ENCODE results near the gene MINDY3.
"Not testable (repeated sequence)": the region's sequence is repeated elsewhere in the genome, so short reads cannot be mapped to it uniquely, and the experiment has no call there.

The MINDY3 gene

GRCh38 chr10:15857107-15857575, 3.2 kb downstream of the MINDY3 start:
- no peaks in the 10 kb centered on the region for H3K9me3 ChIP-seq (ENCODE audit: control insufficient read depth in 2 of 2, low read length in 2 of 2)
- H3K27me3 ChIP-seq (ENCODE audit: control insufficient read depth in 1 of 2, insufficient read depth in 2 of 2, low read length in 2 of 2), result no peaks in the 10 kb centered on the region
- no peak overlapping the region for H3K27ac ChIP-seq (ENCODE audit: low read length)
- H3K36me3 ChIP-seq (ENCODE audit: control insufficient read depth in 2 of 2, insufficient read depth in 2 of 2, low read length in 2 of 2), result no peaks in the 10 kb centered on the region
- no peak overlapping the region for H3K9ac ChIP-seq (ENCODE audit: low read length in 2 of 2)
- no peak overlapping the region for H3K4me3 ChIP-seq (ENCODE audit: low read length in 2 of 2)
- H3K4me1 ChIP-seq (ENCODE audit: control insufficient read depth, insufficient read depth, low read length), result no peaks in the 10 kb centered on the region

- H3K9ac ChIP-seq (ENCODE audit: low read length in 2 of 2), result no peak overlapping the region
- H3K27ac ChIP-seq (ENCODE audit: low read length), result no peak overlapping the region
- H3K36me3 ChIP-seq (ENCODE audit: control insufficient read depth in 2 of 2, insufficient read depth in 2 of 2, low read length in 2 of 2), result no peaks in the 10 kb centered on the region
- no peaks in the 10 kb centered on the region for H3K4me1 ChIP-seq (ENCODE audit: control insufficient read depth, insufficient read depth, low read length)
- H3K4me3 ChIP-seq (ENCODE audit: low read length in 2 of 2), result no peak overlapping the region
- no peaks in the 10 kb centered on the region for H3K9me3 ChIP-seq (ENCODE audit: control insufficient read depth in 2 of 2, low read length in 2 of 2)
- H3K27me3 ChIP-seq (ENCODE audit: control insufficient read depth in 1 of 2, insufficient read depth in 2 of 2, low read length in 2 of 2), result no peaks in the 10 kb centered on the region
Measured at GRCh38 chr10:15856328-15857015, 3.8 kb downstream of the MINDY3 start.

GRCh38 chr10:15853800-15854199, 6.5 kb downstream of the MINDY3 start:
- Histone ChIP-seq H3K9ac (ENCODE audit: low read length in 2 of 2) (no peak overlapping the region), H3K27ac (ENCODE audit: low read length) (no peak overlapping the region), H3K4me1 (ENCODE audit: control insufficient read depth, insufficient read depth, low read length) (no peaks in the 10 kb centered on the region), H3K27me3 (ENCODE audit: control insufficient read depth in 1 of 2, insufficient read depth in 2 of 2, low read length in 2 of 2) (no peaks in the 10 kb centered on the region), H3K4me3 (ENCODE audit: low read length in 2 of 2) (no peak overlapping the region), H3K9me3 (ENCODE audit: control insufficient read depth in 2 of 2, low read length in 2 of 2) (no peaks in the 10 kb centered on the region), H3K36me3 (ENCODE audit: control insufficient read depth in 2 of 2, insufficient read depth in 2 of 2, low read length in 2 of 2) (no peaks in the 10 kb centered on the region)

- no peaks in the 10 kb centered on the region for H3K36me3 ChIP-seq (ENCODE audit: control insufficient read depth in 2 of 2, insufficient read depth in 2 of 2, low read length in 2 of 2)
- no peaks in the 10 kb centered on the region for H3K27me3 ChIP-seq (ENCODE audit: control insufficient read depth in 1 of 2, insufficient read depth in 2 of 2, low read length in 2 of 2)
- no peak overlapping the region for H3K27ac ChIP-seq (ENCODE audit: low read length)
- H3K9ac ChIP-seq (ENCODE audit: low read length in 2 of 2), result no peak overlapping the region
- no peaks in the 10 kb centered on the region for H3K9me3 ChIP-seq (ENCODE audit: control insufficient read depth in 2 of 2, low read length in 2 of 2)
- H3K4me1 ChIP-seq (ENCODE audit: control insufficient read depth, insufficient read depth, low read length), result no peaks in the 10 kb centered on the region
- no peak overlapping the region for H3K4me3 ChIP-seq (ENCODE audit: low read length in 2 of 2)
Measured at GRCh38 chr10:15852111-15852557, 8.2 kb downstream of the MINDY3 start.

- H3K9me3 ChIP-seq (ENCODE audit: control insufficient read depth in 2 of 2, low read length in 2 of 2), result not testable (repeated sequence)
Measured at GRCh38 chr10:15850337-15850978, 9.8 kb downstream of the MINDY3 start.

GRCh38 chr10:15849316-15849715, 11.0 kb downstream of the MINDY3 start:
- H3K4me3 ChIP-seq (ENCODE audit: low read length in 2 of 2), result no peak overlapping the region
- no peaks in the 10 kb centered on the region for H3K4me1 ChIP-seq (ENCODE audit: control insufficient read depth, insufficient read depth, low read length)
- H3K27ac ChIP-seq (ENCODE audit: low read length), result no peak overlapping the region
- H3K27me3 ChIP-seq (ENCODE audit: control insufficient read depth in 1 of 2, insufficient read depth in 2 of 2, low read length in 2 of 2), result no peaks in the 10 kb centered on the region
- no peak overlapping the region for H3K9ac ChIP-seq (ENCODE audit: low read length in 2 of 2)
- no peaks in the 10 kb centered on the region for H3K36me3 ChIP-seq (ENCODE audit: control insufficient read depth in 2 of 2, insufficient read depth in 2 of 2, low read length in 2 of 2)
- H3K9me3 ChIP-seq (ENCODE audit: control insufficient read depth in 2 of 2, low read length in 2 of 2), result no peaks in the 10 kb centered on the region

More at GRCh38 chr10:15850337-15850978, 9.8 kb downstream of the MINDY3 start:
- H3K4me3 ChIP-seq (ENCODE audit: low read length in 2 of 2); H3K9ac ChIP-seq (ENCODE audit: low read length in 2 of 2); H3K27ac ChIP-seq (ENCODE audit: low read length); H3K4me1 ChIP-seq (ENCODE audit: control insufficient read depth, insufficient read depth, low read length); H3K36me3 ChIP-seq (ENCODE audit: control insufficient read depth in 2 of 2, insufficient read depth in 2 of 2, low read length in 2 of 2); H3K27me3 ChIP-seq (ENCODE audit: control insufficient read depth in 1 of 2, insufficient read depth in 2 of 2, low read length in 2 of 2): not testable (repeated sequence)

- Histone ChIP-seq H3K27ac (ENCODE audit: low read length) (no peak overlapping the region), H3K4me3 (ENCODE audit: low read length in 2 of 2) (no peak overlapping the region), H3K4me1 (ENCODE audit: control insufficient read depth, insufficient read depth, low read length) (no peaks in the 10 kb centered on the region), H3K27me3 (ENCODE audit: control insufficient read depth in 1 of 2, insufficient read depth in 2 of 2, low read length in 2 of 2) (no peaks in the 10 kb centered on the region), H3K9me3 (ENCODE audit: control insufficient read depth in 2 of 2, low read length in 2 of 2) (no peaks in the 10 kb centered on the region), H3K9ac (ENCODE audit: low read length in 2 of 2) (no peak overlapping the region), H3K36me3 (ENCODE audit: control insufficient read depth in 2 of 2, insufficient read depth in 2 of 2, low read length in 2 of 2) (peaks cover 0 to 2% of the 10 kb centered on the region in 2 donors)
Measured at GRCh38 chr10:15847481-15847880, 12.8 kb downstream of the MINDY3 start.

GRCh38 chr10:15844517-15844916, 15.8 kb downstream of the MINDY3 start:
- no peaks in the 10 kb centered on the region for H3K4me1 ChIP-seq (ENCODE audit: control insufficient read depth, insufficient read depth, low read length)
- no peak overlapping the region for H3K4me3 ChIP-seq (ENCODE audit: low read length in 2 of 2)
- no peak overlapping the region for H3K27ac ChIP-seq (ENCODE audit: low read length)
- H3K9ac ChIP-seq (ENCODE audit: low read length in 2 of 2), result no peak overlapping the region
- no peaks in the 10 kb centered on the region for H3K27me3 ChIP-seq (ENCODE audit: control insufficient read depth in 1 of 2, insufficient read depth in 2 of 2, low read length in 2 of 2)
- H3K9me3 ChIP-seq (ENCODE audit: control insufficient read depth in 2 of 2, low read length in 2 of 2), result no peaks in the 10 kb centered on the region
- peaks cover 0 to 3% of the 10 kb centered on the region in 2 donors for H3K36me3 ChIP-seq (ENCODE audit: control insufficient read depth in 2 of 2, insufficient read depth in 2 of 2, low read length in 2 of 2)

GRCh38 chr10:15843695-15844094, 16.6 kb downstream of the MINDY3 start:
- Histone ChIP-seq H3K4me3 (ENCODE audit: low read length in 2 of 2) (no peak overlapping the region), H3K9me3 (ENCODE audit: control insufficient read depth in 2 of 2, low read length in 2 of 2) (no peaks in the 10 kb centered on the region), H3K27me3 (ENCODE audit: control insufficient read depth in 1 of 2, insufficient read depth in 2 of 2, low read length in 2 of 2) (no peaks in the 10 kb centered on the region), H3K9ac (ENCODE audit: low read length in 2 of 2) (no peak overlapping the region), H3K27ac (ENCODE audit: low read length) (no peak overlapping the region), H3K36me3 (ENCODE audit: control insufficient read depth in 2 of 2, insufficient read depth in 2 of 2, low read length in 2 of 2) (peaks cover 0 to 3% of the 10 kb centered on the region in 2 donors), H3K4me1 (ENCODE audit: control insufficient read depth, insufficient read depth, low read length) (no peaks in the 10 kb centered on the region)

GRCh38 chr10:15842556-15843169, 17.6 kb downstream of the MINDY3 start:
- no peak overlapping the region for H3K9ac ChIP-seq (ENCODE audit: low read length in 2 of 2)
- H3K9me3 ChIP-seq (ENCODE audit: control insufficient read depth in 2 of 2, low read length in 2 of 2), result no peaks in the 10 kb centered on the region
- no peak overlapping the region for H3K4me3 ChIP-seq (ENCODE audit: low read length in 2 of 2)
- H3K36me3 ChIP-seq (ENCODE audit: control insufficient read depth in 2 of 2, insufficient read depth in 2 of 2, low read length in 2 of 2), result peaks cover 0 to 3% of the 10 kb centered on the region in 2 donors
- no peaks in the 10 kb centered on the region for H3K4me1 ChIP-seq (ENCODE audit: control insufficient read depth, insufficient read depth, low read length)
- no peak overlapping the region for H3K27ac ChIP-seq (ENCODE audit: low read length)
- H3K27me3 ChIP-seq (ENCODE audit: control insufficient read depth in 1 of 2, insufficient read depth in 2 of 2, low read length in 2 of 2), result no peaks in the 10 kb centered on the region

- Histone ChIP-seq H3K27me3 (ENCODE audit: control insufficient read depth in 1 of 2, insufficient read depth in 2 of 2, low read length in 2 of 2) (no peaks in the 10 kb centered on the region), H3K36me3 (ENCODE audit: control insufficient read depth in 2 of 2, insufficient read depth in 2 of 2, low read length in 2 of 2) (peaks cover 0 to 3% of the 10 kb centered on the region in 2 donors), H3K9me3 (ENCODE audit: control insufficient read depth in 2 of 2, low read length in 2 of 2) (no peaks in the 10 kb centered on the region), H3K4me3 (ENCODE audit: low read length in 2 of 2) (no peak overlapping the region), H3K27ac (ENCODE audit: low read length) (no peak overlapping the region), H3K4me1 (ENCODE audit: control insufficient read depth, insufficient read depth, low read length) (no peaks in the 10 kb centered on the region), H3K9ac (ENCODE audit: low read length in 2 of 2) (no peak overlapping the region)
Measured at GRCh38 chr10:15841696-15842095, 18.6 kb downstream of the MINDY3 start.

Data from stomach smooth muscle (tissue), 2 donors.